Raji (cell line): ENCODE data around the gene CUX1.

Source experiments
- POLR2A ChIP-seq: IDR thresholded peaks from 2 replicates; pipeline ENCODE4 v1.6.1; 2011; ENCODE audit warnings: low read depth, low read length, control low read depth; ENCODE audit not compliant: insufficient read depth

CUX1 gene

DNA sequence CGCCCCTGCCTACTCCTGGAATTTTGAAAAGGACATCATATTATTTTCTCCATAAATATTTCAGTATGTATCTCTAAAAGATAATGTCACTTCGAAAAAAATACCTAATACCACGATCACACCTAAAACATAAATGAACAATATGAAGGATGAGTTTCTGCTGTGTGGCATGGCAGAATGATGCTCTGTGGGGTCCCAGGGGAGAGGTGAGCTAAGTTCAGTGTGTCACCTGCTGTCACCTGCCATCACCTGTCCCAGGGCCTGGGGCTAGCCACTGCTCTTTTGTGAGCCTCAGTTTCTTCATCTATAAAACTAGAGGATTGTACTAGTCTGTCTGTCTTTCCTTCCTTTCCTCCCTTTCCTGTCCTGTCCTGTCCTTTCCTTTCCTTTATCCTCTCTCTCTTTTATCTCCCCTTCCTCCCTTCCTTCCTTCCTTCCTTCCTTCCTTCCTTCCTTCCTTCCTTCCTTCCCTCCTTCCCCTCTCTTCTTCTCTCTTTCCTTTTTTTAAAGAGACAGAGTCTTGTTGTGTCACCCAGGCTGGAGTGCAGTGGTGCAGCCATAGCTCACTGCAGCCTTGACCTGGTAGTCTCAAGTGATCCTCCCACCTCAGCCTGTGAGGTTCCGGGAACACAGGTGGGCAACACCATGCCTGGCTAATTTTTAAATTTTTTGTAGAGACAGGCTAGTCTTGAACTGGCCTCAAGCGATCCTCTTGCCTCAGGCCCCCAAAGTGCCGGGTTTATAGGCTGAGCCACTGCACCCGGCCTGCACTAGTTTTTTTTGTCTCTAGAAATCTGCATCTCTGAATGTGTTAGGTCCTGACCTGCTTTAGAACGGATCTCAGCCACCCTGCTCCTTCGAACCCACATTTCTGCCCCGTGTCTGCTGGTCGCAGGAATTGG, 43.1 kb downstream of the CUX1 start:
- 0 out of 2 replicates have a peak, but pooled peaks have one; percentile 16 for TF ChIP-seq POLR2A

DNA sequence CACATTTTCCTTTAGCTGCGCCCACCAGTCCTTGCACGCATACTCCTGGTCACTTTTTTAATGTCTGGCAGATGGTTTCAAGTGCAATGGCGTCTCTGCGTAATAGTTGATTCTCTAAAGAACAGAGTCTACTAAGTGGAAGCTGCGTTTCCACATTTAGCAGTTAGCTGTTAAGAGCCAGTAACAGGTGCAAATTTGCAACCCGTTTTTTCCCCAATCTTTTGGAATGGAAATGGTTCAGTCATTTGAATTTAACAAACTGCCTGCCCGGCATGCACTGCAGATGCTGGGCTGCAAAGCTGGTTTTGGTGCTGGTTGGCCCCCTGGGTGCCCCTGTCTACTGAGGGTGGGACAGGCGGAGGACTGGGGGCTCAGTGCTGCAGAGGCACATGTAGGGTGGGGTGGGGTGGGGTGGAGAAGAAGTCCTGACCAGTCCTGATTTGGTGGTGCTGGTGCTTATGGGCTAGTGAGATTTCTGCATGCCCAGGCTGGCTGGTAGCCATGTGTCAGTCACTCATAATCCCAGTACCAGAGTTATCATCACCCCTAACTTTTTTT, 43.9 kb downstream of the CUX1 start:
- no peak for TF ChIP-seq POLR2A

DNA sequence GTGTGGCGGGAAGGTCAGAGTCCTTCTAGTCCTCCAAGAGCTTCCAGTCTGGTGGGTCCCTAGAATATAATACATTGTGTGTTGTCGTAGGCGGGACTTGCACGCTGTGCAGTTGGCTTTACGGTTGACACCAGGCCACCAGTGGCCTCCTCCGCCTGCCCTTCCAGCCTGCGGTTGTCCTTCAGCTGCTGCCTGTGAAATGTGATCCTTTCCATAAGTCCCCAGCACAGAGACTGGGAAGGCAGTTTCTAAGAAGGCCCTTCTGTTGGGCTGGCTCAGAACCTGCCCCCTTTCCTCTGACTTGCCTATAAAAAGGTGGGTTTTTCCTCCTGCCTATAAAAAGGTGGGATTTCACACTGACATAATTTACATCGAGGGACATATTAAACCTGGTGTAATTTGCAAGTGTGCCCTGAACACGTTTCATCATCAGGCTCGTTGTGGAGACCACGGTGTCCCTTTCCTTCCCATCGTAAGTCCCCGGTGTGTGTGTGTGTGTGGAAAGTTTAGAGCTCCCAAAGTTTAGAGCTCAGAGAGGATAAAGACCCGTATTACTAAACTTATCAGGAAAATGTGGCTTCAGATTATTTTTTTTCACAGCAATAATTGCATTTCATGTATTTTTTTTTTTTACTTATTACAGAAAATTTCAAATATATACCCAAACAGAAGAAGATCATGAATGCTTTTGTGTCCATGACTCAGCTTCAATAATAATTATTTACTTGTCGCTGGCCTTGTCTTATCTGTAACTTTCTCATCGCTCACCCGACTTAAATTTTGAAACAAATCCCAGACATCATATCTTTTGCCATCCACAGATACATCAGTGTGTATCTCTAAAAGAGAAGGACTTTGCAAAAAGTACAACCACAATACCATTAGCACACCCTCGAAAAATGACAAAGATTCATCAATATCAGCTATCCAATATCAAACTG, 45.1 kb downstream of the CUX1 start:
- no peak; the same call in 1 of the 2 replicates for TF ChIP-seq POLR2A

DNA sequence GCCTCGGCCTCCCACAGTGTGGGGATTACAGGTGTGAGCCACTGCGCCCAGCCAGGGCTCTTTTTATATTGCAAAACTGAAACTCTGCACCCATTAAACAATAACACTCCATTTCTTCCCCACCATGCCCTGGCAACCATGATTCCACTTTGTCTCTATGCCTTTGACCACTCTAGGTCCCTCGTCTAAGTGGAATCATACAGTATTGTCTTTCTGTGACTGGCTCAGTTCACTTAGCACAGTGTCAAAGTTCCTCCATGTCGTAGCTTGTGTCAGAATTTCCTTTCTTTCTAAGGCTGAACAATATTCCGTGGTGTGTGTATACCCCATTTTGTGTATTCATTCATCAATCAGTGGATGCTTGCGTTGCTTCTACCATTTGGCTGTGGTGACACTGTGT, 46.2 kb downstream of the CUX1 start:
- no peak for TF ChIP-seq POLR2A

DNA sequence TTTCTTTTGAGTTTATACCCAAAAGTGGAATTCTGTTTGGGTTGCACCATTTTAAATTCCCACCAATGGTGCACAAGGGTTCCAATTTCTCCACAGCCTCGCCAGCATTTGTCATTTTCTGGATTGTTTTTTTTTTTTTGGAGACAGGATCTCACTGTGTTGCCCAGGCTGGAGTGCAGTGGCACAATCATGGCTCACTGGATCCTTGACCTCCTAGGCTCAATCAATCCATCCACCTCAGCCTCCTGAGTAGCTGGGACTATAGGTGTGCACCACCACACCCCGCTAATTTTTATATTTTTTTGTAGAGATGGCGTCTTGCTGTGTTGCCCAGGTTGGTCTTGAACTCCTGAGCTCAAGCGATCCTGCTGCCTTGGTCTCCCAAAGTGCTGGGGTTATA, 46.6 kb downstream of the CUX1 start:
- TF ChIP-seq POLR2A = no peak

DNA sequence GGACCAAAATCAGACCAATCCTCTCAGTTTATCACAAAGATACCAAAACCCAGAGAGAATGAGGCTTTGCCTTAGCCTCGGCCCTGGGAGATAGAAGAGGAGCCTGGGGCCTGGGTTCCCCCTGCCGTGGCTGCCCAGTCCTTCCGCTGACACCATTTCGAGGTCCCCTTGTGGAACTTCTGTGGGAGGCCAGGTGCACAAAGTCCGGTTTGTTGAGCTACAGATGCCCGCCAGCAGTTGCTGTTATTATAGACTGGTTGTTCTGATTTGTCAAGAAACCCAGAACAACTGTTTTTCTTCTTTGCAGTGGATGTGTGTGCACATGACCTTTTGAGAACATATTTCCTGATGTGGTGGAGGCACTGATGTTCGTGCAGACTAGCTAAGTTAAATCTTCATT, 47.6 kb downstream of the CUX1 start:
- TF ChIP-seq POLR2A = peak; percentile 36; the same call in 1 of the 2 replicates

DNA sequence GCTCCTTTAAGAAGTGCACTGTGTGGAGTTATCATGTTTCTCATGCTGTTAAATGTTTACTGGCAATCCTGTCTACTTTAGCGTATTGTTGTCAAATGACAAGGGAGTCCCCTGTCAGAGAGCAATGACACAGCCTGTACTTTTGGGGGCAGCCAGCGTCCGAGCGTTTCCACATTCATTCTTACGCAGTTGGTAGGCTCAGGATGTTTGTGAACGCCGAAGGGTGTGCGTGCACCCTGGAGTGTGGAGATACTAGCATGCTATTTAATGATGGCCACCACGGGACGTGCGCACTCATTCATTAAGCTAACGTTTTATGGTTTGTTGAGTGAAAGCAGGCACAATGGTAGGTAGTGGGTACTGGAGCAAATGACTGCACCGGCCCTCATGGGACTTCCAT, 48.0 kb downstream of the CUX1 start:
- TF ChIP-seq POLR2A = no peak

DNA sequence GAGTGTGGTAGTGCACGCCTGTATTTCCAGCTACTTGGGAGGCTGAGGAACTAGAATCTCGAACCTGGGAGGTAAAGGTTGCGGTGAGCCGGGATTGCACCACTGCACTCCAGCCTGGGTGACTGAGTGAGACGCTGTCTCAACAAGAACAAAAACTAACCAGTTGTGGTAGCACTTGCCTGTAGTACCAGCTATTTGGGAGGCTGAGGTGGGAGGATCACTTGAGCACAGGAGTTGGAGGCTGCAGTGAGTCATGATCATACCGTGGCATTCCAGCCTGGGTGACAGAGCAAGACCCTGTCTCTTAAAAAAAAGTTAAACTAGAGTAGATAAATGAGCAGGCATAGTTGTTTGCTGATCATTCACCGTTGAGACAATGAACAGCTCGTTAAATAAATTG, 48.9 kb downstream of the CUX1 start:
- TF ChIP-seq POLR2A = no peak

DNA sequence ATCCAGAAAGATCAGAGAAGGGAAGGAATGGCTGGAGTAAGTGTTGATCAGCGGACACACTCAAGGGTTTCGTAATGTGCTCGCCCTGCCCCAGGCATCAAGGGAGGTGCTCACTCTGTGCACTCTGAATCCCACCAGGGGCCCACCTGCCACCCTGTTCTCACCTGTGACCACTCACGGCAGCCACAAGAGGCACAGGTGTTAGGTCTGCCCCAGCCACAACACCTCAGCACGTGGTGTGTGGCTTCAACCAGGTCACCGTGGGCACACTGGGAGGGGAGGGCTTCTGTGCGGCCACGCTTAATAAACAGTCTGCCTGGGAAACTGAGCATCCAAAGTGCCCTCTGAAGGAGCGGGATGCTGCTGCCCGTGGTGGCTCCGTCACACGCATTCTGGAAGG, 49.8 kb downstream of the CUX1 start:
- TF ChIP-seq POLR2A = no peak

DNA sequence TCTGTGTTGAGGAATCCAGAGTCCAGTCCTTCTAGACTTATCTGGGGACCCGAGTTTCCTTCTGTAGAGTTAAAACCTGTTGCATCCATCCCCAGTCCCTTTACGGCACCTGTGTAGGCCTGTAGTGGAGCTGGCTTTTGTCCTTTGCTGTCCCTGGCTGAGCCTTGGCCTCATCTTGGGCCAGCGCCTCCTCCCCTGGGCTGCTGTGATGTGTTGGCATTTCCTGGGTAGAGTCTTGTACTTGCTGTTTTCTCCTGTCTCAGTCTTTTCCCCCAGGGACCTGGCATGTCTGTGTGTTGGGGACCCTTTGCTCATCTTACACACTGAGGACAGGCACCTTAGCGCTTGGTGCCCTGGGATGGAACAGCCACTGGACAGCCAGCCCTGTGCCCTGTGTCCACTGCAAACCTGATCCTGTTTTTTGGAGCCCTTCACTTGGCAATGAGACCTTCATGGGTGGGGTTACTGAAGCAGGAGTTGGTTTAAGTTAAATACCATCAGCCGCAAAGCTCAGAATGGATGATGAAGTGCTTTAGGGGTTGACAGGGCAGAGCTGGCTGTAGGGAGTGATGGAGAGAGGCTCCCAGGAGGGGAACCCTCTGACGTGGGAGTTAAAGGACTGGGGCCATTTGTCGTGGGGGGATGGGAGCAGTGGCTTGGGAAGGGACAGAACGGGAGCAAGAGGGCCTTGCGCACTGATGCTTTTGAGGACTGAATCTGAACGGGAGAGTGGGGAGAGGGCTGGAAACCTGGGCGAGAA, 50.9 kb downstream of the CUX1 start:
- TF ChIP-seq POLR2A = no peak

DNA sequence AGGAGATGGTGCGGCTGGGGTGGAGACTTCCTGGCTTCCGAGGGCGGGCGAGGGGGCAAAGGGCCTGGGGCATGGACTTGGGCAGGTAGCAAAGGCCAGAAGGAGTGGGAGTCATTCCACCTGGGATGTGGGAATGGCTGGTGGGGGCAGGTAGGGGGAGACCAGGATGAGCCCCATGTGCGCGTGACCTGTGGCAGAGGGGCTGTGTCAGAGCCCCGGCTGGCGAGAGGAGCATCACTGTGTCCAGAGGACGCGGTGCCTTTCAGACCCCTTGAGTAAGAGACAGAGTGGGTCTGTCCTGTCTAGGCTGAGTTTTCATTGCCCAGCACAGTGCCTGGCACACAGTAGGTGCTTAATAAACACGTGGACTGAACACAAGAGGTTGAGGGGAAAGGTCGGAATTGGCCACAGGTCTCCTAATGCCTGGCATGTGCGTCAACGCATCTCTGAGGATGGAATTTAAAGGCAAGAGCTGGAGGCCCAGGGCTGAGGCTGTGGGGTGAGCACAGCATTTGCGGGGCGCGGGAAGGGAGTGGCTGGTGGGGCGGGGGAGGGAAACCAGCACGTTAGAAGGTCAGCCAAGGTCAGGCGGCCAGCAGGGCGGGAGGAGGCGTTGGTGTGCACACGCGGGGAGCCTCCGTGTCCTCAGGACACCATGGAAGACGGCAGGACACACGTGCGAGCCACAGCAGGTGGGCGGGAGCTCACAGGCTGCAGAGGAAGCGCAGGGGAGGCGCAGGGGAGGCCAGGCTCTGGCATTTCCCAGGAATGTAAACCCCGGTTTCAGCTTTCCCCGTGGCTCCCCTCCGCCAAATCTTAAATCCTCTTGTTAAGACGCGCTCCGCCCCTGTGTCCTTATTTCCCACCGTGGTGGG, 51.8 kb downstream of the CUX1 start:
- TF ChIP-seq POLR2A = no peak

DNA sequence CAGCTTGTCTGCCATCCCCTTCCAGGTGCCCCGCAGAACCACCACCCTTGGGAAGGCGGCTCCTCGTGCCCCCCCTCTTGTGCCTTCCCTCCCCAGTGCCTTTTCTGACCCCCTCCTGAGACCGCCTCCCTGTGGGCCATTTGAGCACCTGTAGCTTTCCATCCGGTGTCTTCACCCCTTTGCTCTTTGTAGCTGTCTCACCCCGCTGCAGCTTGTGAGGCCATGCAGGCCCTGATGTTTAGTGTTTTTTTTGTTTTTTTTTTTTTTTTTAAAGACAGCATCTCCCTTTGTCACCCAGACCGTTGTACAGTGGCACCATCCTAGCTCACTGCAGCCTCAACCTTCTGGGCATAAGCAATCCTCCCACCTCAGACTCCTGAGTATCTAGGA, 52.5 kb downstream of the CUX1 start:
- no peak for TF ChIP-seq POLR2A

DNA sequence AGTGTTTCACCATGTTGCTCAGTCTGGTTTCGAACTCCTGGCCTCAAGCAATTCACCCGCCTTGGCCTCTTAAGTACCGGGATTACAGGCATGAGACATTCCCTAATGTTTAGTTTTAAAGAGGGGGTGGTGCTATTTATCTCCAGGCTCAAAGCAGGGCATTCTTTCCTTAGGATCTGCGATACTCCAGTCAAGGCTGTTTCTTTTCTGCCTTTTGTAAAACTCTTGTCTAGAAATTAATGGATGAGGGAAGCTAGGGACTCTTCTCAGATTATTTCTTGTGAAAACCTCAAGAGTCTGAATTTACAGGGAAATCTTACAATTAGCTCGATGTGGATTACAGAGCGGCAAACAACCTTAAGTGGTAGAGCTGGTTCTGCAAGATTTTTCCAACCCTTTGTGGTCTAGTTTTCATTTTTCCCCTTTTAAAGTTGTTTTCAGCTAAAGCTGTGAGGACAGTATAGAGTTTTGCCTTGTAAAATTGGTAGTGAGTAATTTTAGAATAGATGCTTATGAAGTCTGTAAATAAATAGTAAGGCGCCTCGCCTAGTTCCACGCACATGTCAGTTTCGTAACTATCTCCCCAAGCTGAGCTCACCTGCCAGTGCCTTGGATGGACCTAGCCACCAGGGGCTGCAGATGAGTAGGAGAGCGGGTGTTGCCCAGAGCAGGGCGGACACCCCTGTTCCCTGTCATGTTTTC, 53.1 kb downstream of the CUX1 start:
- no peak for TF ChIP-seq POLR2A
